HL-60 (cell line): ENCODE results near the gene ALDH1A1.

Experiments used
- CTCF ChIP-seq: IDR thresholded peaks from one replicate; pipeline ENCODE4 v1.5.1; 2011; ENCODE audit warnings: low read length, control low read depth, inconsistent platforms; ENCODE audit not compliant: insufficient read depth
- GABPA ChIP-seq: IDR thresholded peaks from 2 replicates; pipeline ENCODE4 v1.6.1; 2012; ENCODE audit warnings: low read depth
- POLR2AphosphoS5 ChIP-seq: IDR thresholded peaks from 2 replicates; pipeline ENCODE4 v1.6.1; 2012; ENCODE audit warnings: low read depth
- REST ChIP-seq: IDR thresholded peaks from 2 replicates; pipeline ENCODE4 v1.6.1; 2012; ENCODE audit warnings: low read depth; ENCODE audit not compliant: insufficient replicate concordance
- SPI1 ChIP-seq: IDR thresholded peaks from 2 replicates; pipeline ENCODE4 v1.6.1; 2012; ENCODE audit warnings: low read depth, mild to moderate bottlenecking, borderline replicate concordance

- TF ChIP-seq CTCF (no peak), REST (no peak), POLR2AphosphoS5 (no peak), SPI1 (no peak), GABPA (no peak)
Observed at GRCh38 chr9:72914750-72915149, 38.1 kb downstream of the ALDH1A1 start.
